Upper lobe of left lung (tissue), 6 donors: ENCODE data around the gene NOS1AP. TPM values are rescaled to one million over a fixed set of nuclear protein-coding genes. Genes with fewer than 3 reads are reported as not detected.
"Not testable (repeated sequence)": the region's sequence is repeated elsewhere in the genome, so short reads cannot be mapped to it uniquely, and the experiment has no call there.

Experiments used
- ATAC-seq, 2 donors: fragments of 200-7000 bp; cut with Tn5 transposase; one replicate each; pipeline ENCODE4 v1.9.1; 2022; ENCODE audit warnings: mild to moderate bottlenecking in 2 of 2, moderate library complexity in 2 of 2; ENCODE audit not compliant: low FRiP score in 2 of 2
- DNase-seq, 2 donors: peaks; one replicate each; pipeline ENCODE4 v3.0.0-alpha.2; 2019 to 2020
- H3K27ac ChIP-seq, 4 donors: fragments of 200-600 bp; sonication (generic); one replicate each; pipeline ENCODE4 v1.5.1; 2016 to 2019
- H3K27me3 ChIP-seq, 4 donors: fragments of 200-600 bp; sonication (generic); one replicate each; pipeline ENCODE4 v1.5.1; 2017 to 2019
- H3K36me3 ChIP-seq, 4 donors: fragments of 200-600 bp; sonication (generic); one replicate each; pipeline ENCODE4 v1.5.1; 2016 to 2019
- H3K4me1 ChIP-seq, 4 donors: fragments of 200-600 bp; sonication (generic); one replicate each; pipeline ENCODE4 v1.5.1; 2018 to 2019
- H3K4me3 ChIP-seq, 4 donors: fragments of 200-600 bp; sonication (generic); one replicate each; pipeline ENCODE4 v1.5.1; 2017 to 2019; ENCODE audit warnings: mild to moderate bottlenecking in 2 of 4, moderate library complexity in 1 of 4
- H3K9me3 ChIP-seq, 4 donors: fragments of 200-600 bp; sonication (generic); one replicate each; pipeline ENCODE4 v1.5.1; 2018 to 2019
- EP300 ChIP-seq, 4 donors: sonication (generic); formaldehyde crosslinking; IDR thresholded peaks; one replicate each; pipeline ENCODE4 v1.5.1; 2017; ENCODE audit warnings: antibody characterized with exemption in 4 of 4, control low read depth in 2 of 4
- POLR2A ChIP-seq, 4 donors: fragments of 450-650 bp; IDR thresholded peaks; one replicate each; pipeline ENCODE4 v1.5.1; 2016 to 2017; ENCODE audit warnings: antibody characterized with exemption in 4 of 4, mild to moderate bottlenecking in 2 of 4
- POLR2AphosphoS5 ChIP-seq, 2 donors: sonication (generic); formaldehyde crosslinking; IDR thresholded peaks; one replicate each; pipeline ENCODE4 v1.5.1; 2017; ENCODE audit warnings: antibody characterized with exemption in 2 of 2
- WGBS, 2 donors: methylation state at CpG; one replicate each; pipeline ENCODE4 v1.1.5; 2017 to 2018; 5-methylcytosine and 5-hydroxymethylcytosine counted together
- total RNA-seq, 6 donors: library from RNA; depleted of rRNA in 4 of 6; stranded (reverse); fragments of >200 nt in 4 of 6; gene quantifications; one replicate each; pipeline versions ENCODE4 v1.1.0 to v1.2.1, GENCODE V29; 2016 to 2021
- TF ChIP-seq, protein P1 (sequence below), 6 experiments: fragments of 450-650 bp in 4 of 6; fragments of 200-600 bp in 2 of 6; sonication (generic) in 2 of 6; IDR thresholded peaks; one replicate each; pipeline ENCODE4 v1.5.1; 2016 to 2019; ENCODE audit warnings: antibody characterized with exemption in 6 of 6
- donor health status: DM: no; HTN: no; CAD: no; lungs with moderate emphysema.
- donor health status: DM: no; HTN: yes; CAD: no; lungs with severe emphysema.

Gene NOS1AP
- total RNA-seq, 6 donors from 2014 or later = 5.3 to 16.4 (median 6.5) TPM

DNA sequence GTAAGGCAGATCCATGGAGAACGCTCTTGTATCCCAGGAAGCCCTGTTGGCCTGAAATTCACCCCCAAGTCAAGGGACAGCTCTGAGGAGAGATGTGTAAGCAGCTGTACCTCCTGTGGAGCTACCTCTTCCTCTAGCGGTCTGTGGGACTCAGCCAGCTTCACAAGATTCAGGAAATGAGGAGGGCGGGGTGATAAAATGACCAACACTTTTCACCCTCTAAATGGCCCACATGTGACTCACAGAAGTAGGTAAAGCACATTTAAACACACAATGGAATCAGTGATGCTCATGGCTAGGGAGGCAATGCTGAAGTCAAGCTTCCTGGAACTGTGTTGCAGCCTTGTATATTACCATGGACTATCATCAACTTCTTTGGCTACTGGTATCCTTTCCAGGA lies 342.5 kb downstream of the NOS1AP start, which contains the start of gene SH2D1B:
Gene SH2D1B, minus strand, starts transcription at position 135 of the 400 bp plus-strand sequence. Its CDS starts 120 bp downstream, at position 15.
- no peak for DNase-seq
- Histone ChIP-seq H3K36me3 (no peaks in the 10 kb centered on the region), H3K27ac (no peak within 1 kb of the TSS), H3K27me3 (no peaks in the 10 kb centered on the region), H3K4me3 (no peak within 1 kb of the TSS), H3K4me1 (no peaks in the 10 kb centered on the region), H3K9me3 (no peaks in the 10 kb centered on the region)
- TF ChIP-seq POLR2AphosphoS5 (IDR thresholded peaks at IDR 0.05) = no peak
- no peak for TF ChIP-seq POLR2A (IDR thresholded peaks at IDR 0.05)
- TF ChIP-seq EP300 (IDR thresholded peaks at IDR 0.05) = no peak
- TF ChIP-seq, protein P1, sequence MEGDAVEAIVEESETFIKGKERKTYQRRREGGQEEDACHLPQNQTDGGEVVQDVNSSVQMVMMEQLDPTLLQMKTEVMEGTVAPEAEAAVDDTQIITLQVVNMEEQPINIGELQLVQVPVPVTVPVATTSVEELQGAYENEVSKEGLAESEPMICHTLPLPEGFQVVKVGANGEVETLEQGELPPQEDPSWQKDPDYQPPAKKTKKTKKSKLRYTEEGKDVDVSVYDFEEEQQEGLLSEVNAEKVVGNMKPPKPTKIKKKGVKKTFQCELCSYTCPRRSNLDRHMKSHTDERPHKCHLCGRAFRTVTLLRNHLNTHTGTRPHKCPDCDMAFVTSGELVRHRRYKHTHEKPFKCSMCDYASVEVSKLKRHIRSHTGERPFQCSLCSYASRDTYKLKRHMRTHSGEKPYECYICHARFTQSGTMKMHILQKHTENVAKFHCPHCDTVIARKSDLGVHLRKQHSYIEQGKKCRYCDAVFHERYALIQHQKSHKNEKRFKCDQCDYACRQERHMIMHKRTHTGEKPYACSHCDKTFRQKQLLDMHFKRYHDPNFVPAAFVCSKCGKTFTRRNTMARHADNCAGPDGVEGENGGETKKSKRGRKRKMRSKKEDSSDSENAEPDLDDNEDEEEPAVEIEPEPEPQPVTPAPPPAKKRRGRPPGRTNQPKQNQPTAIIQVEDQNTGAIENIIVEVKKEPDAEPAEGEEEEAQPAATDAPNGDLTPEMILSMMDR (IDR thresholded peaks at IDR 0.05) = no peak
- WGBS, 2 donors = 80 to 89% methylated on average over 3 of the region's 3 CpGs
- no peak for ATAC-seq

DNA sequence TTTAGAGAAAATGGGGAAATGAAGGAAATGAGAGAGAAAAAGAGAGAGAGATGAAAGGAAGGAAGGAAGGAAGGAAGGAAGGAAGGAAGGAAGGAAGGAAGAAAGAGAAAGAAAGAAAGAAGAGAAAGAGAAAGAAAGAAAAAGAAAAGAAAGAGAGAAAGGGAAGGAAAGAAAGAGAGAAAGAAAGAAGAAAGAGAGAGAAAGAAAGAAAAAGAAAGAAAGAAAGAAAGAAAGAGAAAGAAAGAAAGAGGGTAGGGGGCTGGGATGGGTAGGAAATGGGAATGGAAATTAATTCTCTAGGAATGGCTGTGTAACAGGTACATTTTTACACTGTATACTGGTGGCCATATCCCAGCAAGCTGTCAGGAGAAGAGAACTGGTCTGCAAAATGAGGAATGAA lies 346.7 kb downstream of the NOS1AP start:
- Histone ChIP-seq H3K36me3 (no peaks in the 10 kb centered on the region), H3K27me3 (no peaks in the 10 kb centered on the region), H3K9me3 (no peaks in the 10 kb centered on the region), H3K4me3 (no peak overlapping the region), H3K27ac (no peak overlapping the region), H3K4me1 (peaks cover 0 to 3% (median 0%) of the 10 kb centered on the region in 4 donors)
- ATAC-seq (no peak), DNase-seq (no peak)
- TF ChIP-seq EP300 (IDR thresholded peaks at IDR 0.05) (no peak), POLR2AphosphoS5 (IDR thresholded peaks at IDR 0.05) (no peak), POLR2A (IDR thresholded peaks at IDR 0.05) (no peak)
- TF ChIP-seq, protein P1 (IDR thresholded peaks at IDR 0.05) = no peak

DNA sequence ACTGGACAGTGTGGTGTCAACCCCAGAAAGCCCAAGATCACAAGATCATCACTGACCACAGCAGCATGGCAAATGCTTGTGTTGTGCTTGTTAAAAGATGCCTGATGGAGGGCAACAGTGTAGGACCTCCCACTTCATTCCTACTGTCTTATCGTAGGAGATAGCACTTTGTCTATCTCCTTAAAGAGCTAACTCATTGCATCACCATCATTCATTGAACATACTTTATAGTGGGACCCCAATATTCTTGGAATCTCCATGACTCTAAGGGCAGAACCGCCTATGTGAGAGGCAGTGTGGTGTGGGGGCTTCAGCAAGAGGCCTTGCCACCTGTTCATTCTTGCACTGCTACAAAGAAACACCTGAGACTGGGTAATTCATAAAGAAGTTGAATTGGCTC lies 347.4 kb downstream of the NOS1AP start:
- Histone ChIP-seq H3K4me3 (no peak overlapping the region), H3K27me3 (no peaks in the 10 kb centered on the region), H3K4me1 (peaks cover 0 to 3% (median 1%) of the 10 kb centered on the region in 4 donors), H3K9me3 (no peaks in the 10 kb centered on the region), H3K27ac (no peak overlapping the region), H3K36me3 (no peaks in the 10 kb centered on the region)
- no peak for TF ChIP-seq POLR2AphosphoS5 (IDR thresholded peaks at IDR 0.05)
- TF ChIP-seq EP300 (IDR thresholded peaks at IDR 0.05) = no peak
- TF ChIP-seq, protein P1 (IDR thresholded peaks at IDR 0.05) = no peak
- no peak for TF ChIP-seq POLR2A (IDR thresholded peaks at IDR 0.05)
- DNase-seq = no peak
- no peak for ATAC-seq
- WGBS, 2 donors = 97 to 98% methylated on average over 2 of the region's 2 CpGs

DNA sequence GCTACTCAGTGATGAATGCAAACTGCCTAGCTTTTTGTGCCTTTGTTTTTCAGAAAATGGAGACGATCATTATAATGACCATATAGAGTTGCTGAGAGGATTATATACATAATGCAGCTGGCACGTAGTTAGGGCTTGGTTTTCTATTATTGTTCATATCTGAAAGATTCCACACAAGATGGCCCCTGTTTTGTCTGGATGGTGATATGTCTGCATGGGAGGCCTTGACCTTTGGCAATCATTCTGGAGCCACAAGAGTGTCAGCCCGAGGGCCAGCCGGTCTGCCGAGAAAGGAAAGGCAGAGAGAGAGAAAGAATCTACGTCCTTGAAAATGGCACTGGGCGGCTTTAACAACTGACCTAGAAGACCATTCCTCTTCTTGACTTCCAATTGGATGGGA lies 348.2 kb downstream of the NOS1AP start:
- ATAC-seq = no peak
- no peak for DNase-seq
- no peak overlapping the region for H3K4me3 ChIP-seq
- no peaks in the 10 kb centered on the region for H3K36me3 ChIP-seq
- no peaks in the 10 kb centered on the region for H3K27me3 ChIP-seq
- WGBS, 2 donors = 89 to 95% methylated on average over 7 of the region's 7 CpGs
- no peak overlapping the region for H3K27ac ChIP-seq
- H3K4me1 ChIP-seq = peaks cover 0 to 4% (median 2%) of the 10 kb centered on the region in 4 donors
- TF ChIP-seq, protein P1 (IDR thresholded peaks at IDR 0.05) = no peak
- H3K9me3 ChIP-seq = no peaks in the 10 kb centered on the region

DNA sequence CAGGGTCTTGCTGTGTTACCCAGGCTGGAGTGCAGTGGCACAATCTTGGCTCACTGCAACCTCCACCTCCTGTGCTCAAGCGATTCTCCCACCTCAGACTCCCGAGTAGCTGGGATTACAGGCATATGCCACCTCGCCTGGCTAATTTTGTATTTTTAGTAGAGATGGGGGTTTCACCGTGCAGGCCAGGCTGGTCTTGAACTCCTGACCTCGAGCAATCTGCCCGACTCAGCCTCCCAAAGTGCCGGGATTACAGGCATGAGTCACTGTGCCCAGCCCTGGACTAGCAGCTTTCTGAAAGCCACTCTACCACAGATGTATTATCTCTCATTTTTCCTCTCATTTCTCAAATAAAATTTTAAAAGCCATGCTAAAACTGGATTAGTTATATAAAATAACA lies 349.1 kb downstream of the NOS1AP start:
- H3K36me3 ChIP-seq, H3K4me3 ChIP-seq, DNase-seq, H3K27ac ChIP-seq, ATAC-seq, H3K27me3 ChIP-seq, H3K9me3 ChIP-seq, H3K4me1 ChIP-seq: not testable (repeated sequence)
- 85 to 93% methylated on average over 6 to 7 of the region's 7 CpGs for WGBS, 2 donors

GRCh38 chr1:162419450-162419931 lies 350.0 kb downstream of the NOS1AP start:
- H3K27me3 ChIP-seq, H3K9me3 ChIP-seq, H3K36me3 ChIP-seq, H3K4me3 ChIP-seq, H3K4me1 ChIP-seq, ATAC-seq, DNase-seq, H3K27ac ChIP-seq: not testable (repeated sequence)
- 77% methylated on average over 9 of the region's 9 CpGs for WGBS, 2 donors
